ENCODE measurements around the gene POLR2E. TPM values are rescaled to one million over a fixed set of nuclear protein-coding genes. Genes with fewer than 3 reads are reported as not detected.

POLR2E gene
- total and polyA plus RNA-seq, 9 of the 15 experiments (the other 6 are each of a cell fraction or from before 2014, with no cell fraction given): 3.4 to 413 (median 244) TPM

DNA sequence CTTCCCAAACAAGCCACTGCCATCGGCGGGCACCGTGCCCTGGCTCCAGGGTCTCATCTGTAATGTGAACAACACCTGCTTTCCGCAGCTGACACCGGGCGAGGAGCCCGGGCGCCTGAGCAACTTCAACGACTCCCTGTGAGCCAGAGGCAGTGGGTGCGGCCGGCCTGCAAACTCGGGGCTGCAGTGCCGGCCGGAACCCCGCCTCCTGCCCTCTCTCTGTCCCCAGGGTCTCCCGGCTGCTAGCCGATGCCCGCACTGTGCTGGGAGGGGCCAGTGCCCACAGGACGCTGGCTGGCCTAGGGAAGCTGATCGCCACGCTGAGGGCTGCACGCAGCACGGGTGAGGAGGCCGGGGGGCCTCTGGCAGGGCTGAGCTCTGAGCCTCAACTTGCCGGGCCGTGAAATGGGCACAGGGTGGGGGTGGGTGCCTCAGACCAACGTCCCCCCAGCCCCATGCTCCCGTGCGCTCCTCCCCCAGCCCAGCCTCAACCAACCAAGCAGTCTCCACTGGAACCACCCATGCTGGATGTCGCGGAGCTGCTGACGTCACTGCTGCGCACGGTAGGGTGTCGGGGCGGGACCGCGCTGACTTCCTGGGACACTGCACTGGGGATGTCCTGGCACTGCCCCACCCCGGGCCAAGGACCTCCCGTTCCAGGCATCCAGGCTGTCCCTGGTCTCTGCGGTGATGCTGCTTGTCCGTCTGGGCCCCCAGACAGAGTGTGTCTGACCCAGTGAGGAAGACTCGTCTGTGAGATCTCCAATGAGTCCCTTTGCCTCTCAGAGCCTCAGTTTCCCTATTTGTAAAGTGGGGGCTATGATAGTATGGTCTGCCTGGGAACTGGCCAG is 53.1 kb downstream of the POLR2E start (continued):
- TF ChIP-seq RFX7 (CRISPR knock-in tag; IDR thresholded peaks at IDR 0.05): no peak

DNA sequence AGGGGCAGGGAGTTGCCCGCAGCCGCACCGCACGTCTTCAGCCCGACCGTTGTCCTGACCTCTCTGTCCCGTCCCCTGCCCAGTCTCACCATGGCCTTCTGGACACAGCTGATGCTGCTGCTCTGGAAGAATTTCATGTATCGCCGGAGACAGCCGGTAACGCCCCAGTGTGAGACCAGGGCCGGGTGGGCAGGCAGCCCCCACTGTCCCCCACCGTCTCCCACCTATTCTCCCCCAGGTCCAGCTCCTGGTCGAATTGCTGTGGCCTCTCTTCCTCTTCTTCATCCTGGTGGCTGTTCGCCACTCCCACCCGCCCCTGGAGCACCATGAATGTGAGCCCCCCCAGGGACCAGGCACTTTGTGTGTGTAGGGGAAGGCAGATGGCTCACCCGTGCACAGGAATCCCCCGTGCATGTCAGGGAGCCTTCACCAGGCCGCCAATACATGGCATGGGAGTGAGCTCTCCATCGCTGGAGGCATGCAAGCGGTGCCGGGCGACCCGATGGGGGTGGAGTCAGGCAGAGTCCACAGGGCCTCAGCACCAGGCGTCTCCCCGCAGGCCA is 53.8 kb downstream of the POLR2E start:
- Histone ChIP-seq H3K27ac (ENCODE audit: extremely low read depth, low read depth, low read length) (peak overlapping the region; percentile 72), H2AFZ (ENCODE audit: low read depth, low read length) (no peak overlapping the region), H3K36me3 (ENCODE audit: control insufficient read depth, insufficient read depth, low read length) (peaks cover 45% of the 10 kb centered on the region; the same call in 2 of the 3 replicates), H3K9me1 (ENCODE audit: control insufficient read depth, insufficient read depth, low read length) (no peaks in the 10 kb centered on the region), H3K4me2 (ENCODE audit: insufficient read depth, low read length) (peak overlapping the region; percentile 92), H3K79me2 (ENCODE audit: control insufficient read depth, insufficient read depth, low read length) (peaks cover 40% of the 10 kb centered on the region), H3K4me1 (replicated peaks in 1 of 2; ENCODE audit: control insufficient read depth in 2 of 2, insufficient read depth in 2 of 2, low read length in 2 of 2) (peaks cover 39 to 76% of the 10 kb centered on the region in 2 experiments), H3K4me3 (peak overlapping the region; percentile 55), H3K27me3 (ENCODE audit: control insufficient read depth in 2 of 2, insufficient read depth in 2 of 2, low read length in 2 of 2) (no peaks in the 10 kb centered on the region), H3K9ac (ENCODE audit: insufficient read depth in 1 of 2, low read depth in 2 of 2, low read length in 2 of 2) (peak overlapping the region; percentile 64 to 91), H3K9me3 (replicated peaks; ENCODE audit: control insufficient read depth, insufficient read depth, low read depth, low read length) (no peaks in the 10 kb centered on the region), H4K20me1 (replicated peaks; ENCODE audit: control insufficient read depth, insufficient read depth, low read length) (no peaks in the 10 kb centered on the region)
- POLR2A ChIA-PET: interaction anchor here (0.6 to 11.0 kb wide), 10 partner anchors 12 to 710 kb away, joined by 3 to 176 read pairs (median 4); partner anchors contain the start of genes ARHGAP45, CIRBP, CNN2 and RNU6-2
- CTCF ChIA-PET (ENCODE audit: low intra/inter-chr PET ratio): no interaction called here
- no peak for FAIRE-seq
- in situ Hi-C loops (cut with MboI) (no loop called here), intact Hi-C loops (cut with micrococcal nuclease) (loop anchor here (2.0 to 5.0 kb wide), 3 partner anchors 21 to 61 kb away; partner anchors contain the start of genes GPX4, RNU6-2 and TMEM259)
- WGBS (ENCODE audit: insufficient coverage, low coverage, missing lambda C conversion rate): 3% methylated on average over 23 of the region's 26 CpGs
- no peak for ATAC-seq
- DNase-seq (ENCODE audit: extremely low read depth in 1 of 4, low spot score in 3 of 4): no peak
- no TSS peak for BruUV-seq (replicated peaks)
- TF ChIP-seq ZNF23 (CRISPR knock-in tag; IDR thresholded peaks at IDR 0.05) (no peak), SIN3A (IDR thresholded peaks at IDR 0.05; ENCODE audit: borderline replicate concordance in 2 of 2, control insufficient read depth in 1 of 2, low read depth in 2 of 2, low read length in 2 of 2) (0 out of 4 replicates have a peak, but pooled peaks of 1 of the 2 experiments have one; percentile 19), SMARCA4 (IDR thresholded peaks at IDR 0.05) (no peak; the same call in 1 of the 2 replicates), BACH1 (tag; IDR thresholded peaks at IDR 0.05) (no peak), PHF20 (IDR thresholded peaks at IDR 0.05; ENCODE audit: partially characterized antibody) (peak; percentile 46), SAP30 (IDR thresholded peaks at IDR 0.05; ENCODE audit: borderline replicate concordance, insufficient read depth, low read depth, low read length, poor library complexity, severe bottlenecking) (peak; percentile 2), ZNF121 (CRISPR knock-in tag; conservative IDR thresholded peaks at IDR 0.05) (peak; percentile 22; the same call in 1 of the 2 replicates), PHB (CRISPR knock-in tag; IDR thresholded peaks at IDR 0.05) (0 out of 2 replicates have a peak, but pooled peaks have one; percentile 11), SP1 (CRISPR knock-in tag; IDR thresholded peaks at IDR 0.05) (0 out of 2 replicates have a peak, but pooled peaks have one; percentile 3), BCOR (IDR thresholded peaks at IDR 0.05) (peak; percentile 92), FOXK2 (conservative IDR thresholded peaks at IDR 0.05 in 1 of 2, IDR thresholded peaks at IDR 0.05 in 1 of 2; ENCODE audit: low read depth in 2 of 2) (no peak), POLR3G (IDR thresholded peaks at IDR 0.05; ENCODE audit: extremely low read depth, insufficient read length, insufficient replicate concordance) (no peak), RCOR1 (IDR thresholded peaks at IDR 0.05; ENCODE audit: borderline replicate concordance in 1 of 2, low read depth in 2 of 2, low read length in 2 of 2) (peak in 1 of 2 experiments; percentile 23; a peak in 3 of 4 replicates), CCNT2 (IDR thresholded peaks at IDR 0.05; ENCODE audit: borderline replicate concordance, extremely low read depth, insufficient read length, low read depth, low read length) (peak; percentile 10)
- TF ChIP-seq, protein P1, sequence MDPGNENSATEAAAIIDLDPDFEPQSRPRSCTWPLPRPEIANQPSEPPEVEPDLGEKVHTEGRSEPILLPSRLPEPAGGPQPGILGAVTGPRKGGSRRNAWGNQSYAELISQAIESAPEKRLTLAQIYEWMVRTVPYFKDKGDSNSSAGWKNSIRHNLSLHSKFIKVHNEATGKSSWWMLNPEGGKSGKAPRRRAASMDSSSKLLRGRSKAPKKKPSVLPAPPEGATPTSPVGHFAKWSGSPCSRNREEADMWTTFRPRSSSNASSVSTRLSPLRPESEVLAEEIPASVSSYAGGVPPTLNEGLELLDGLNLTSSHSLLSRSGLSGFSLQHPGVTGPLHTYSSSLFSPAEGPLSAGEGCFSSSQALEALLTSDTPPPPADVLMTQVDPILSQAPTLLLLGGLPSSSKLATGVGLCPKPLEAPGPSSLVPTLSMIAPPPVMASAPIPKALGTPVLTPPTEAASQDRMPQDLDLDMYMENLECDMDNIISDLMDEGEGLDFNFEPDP (CRISPR knock-in tag; IDR thresholded peaks at IDR 0.05): no peak
- TF ChIP-seq, protein P2, sequence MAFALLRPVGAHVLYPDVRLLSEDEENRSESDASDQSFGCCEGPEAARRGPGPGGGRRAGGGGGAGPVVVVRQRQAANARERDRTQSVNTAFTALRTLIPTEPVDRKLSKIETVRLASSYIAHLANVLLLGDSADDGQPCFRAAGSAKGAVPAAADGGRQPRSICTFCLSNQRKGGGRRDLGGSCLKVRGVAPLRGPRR (CRISPR knock-in tag; IDR thresholded peaks at IDR 0.05): no peak

Data from K562 (cell line).